Glomerular visceral epithelial cell (primary cell): ENCODE results near the gene TPPP2.

Source experiments
- DNase-seq: peaks from one replicate; pipeline ENCODE4 v3.0.0-alpha.2; 2016; ENCODE audit errors: extremely low spot score

The TPPP2 gene

DNA sequence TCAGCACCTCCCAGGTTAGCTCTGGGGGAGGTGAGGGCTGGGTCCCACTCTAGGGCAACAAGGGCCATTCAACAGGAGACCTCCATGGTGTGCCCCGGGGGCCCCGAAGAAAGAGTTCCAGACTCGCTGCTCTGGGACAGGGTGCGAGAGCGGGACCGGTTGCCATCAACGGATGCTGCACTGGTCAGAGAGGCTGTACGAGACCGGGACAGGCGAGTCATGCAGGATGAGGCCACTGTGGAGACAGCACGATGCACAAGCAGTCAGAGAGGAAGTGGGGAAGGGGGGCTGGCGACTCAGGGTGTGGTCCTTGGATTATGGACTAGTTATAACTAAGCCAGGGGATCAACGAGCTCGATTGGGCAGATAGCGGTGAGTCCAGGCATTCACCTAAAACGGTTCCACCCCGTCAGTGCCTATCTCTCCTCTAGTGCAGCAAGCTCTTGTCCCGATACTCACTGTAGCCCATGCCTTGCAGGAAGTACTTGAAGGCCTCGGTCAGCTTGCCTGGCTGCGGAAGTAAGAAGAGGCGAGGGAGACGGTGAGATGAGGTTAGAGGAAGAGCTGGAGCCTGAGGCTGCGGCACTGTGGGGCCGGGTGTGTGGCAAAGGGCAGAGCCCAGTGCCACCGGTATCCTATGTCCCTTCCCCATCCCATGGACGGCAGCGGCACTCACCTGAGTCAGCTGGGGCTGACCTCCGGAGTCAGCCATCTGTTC lies 12.3 kb upstream of the TPPP2 start:
- DNase-seq, result no peak

DNA sequence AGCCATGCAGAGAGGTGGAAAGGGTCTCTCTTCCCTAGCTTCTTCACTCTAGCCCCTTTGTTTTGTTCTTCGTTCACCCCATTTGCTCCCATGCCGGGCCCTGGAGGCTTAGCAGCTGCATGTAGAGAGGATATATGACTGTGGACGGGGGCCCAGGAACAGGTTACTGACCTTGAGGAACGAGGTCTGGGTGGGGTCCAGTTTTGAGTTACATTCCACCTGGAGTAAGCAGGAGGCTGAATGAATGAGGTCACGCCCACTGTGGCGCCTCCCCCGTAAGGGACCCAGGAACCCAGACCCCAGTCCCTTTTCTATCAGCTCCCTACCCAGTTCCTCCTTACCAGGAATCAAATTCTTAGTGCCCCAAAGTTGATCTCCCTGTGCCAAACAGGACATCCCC lies 11.7 kb upstream of the TPPP2 start:
- no peak for DNase-seq

DNA sequence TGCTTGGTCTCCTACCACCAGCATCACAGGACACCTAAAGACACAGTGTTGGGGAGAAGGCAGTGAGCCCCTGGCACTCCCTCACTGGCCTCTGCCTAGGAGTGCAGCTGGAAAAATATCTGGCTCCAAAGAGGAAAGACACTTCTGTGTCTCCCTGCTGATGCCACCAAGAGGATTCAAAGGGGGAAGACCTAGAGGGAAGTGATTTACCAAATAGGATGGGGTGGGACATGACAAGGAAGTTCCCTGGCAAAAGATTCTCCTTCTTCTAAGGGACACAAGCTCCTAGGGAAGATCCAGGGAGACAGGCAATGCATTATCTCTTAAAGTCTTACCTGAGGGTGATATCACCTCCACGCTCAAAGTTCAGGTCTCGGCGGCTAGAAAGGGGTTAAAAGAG lies 11.2 kb upstream of the TPPP2 start:
- DNase-seq, result no peak

DNA sequence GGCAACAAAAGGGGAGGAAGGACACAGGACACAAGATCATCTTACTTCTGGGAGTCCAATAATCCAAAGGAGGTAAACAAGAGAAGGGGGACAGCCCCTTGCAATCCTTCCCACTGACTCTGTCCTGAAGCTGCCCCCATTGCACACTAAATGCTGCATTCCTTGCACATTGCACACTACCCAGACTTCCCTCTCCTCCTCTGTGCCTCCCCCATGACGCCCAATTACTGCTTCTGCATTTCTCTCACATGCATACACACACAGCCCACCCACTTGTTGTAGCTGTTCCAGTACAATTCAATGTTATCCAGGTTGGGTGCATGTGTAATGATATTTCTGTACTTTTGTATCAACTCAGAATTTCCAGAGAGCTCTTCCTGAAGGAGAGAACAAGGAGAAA lies 10.7 kb upstream of the TPPP2 start:
- DNase-seq, result no peak

DNA sequence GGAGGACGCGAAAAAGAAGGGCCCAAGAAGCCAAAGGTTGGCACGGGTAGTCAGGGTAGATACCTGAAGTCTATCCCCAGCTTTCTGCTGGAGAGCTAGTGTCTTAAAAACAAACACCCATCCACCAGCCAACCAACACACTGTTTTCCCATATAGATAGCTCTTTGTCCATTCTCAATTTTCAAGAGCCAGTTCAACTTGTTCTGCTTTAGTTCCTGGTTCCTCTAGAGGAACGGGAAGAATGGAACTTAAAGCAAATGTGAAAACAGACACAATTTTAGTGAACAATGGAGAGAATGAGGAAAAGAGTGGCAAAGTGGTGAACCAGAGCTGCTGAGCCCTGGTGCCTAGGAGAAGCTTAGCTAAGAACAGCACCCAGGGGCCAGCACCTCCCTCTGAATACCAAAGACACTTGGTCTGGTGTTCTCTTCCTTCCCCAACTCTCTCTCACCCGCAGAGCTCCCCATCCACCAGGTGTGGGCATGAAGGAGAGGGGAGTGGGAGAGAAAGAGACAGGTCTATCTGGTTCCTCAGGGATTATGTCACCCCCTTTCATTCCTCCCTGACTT lies 9.0 kb upstream of the TPPP2 start:
- DNase-seq, result no peak

DNA sequence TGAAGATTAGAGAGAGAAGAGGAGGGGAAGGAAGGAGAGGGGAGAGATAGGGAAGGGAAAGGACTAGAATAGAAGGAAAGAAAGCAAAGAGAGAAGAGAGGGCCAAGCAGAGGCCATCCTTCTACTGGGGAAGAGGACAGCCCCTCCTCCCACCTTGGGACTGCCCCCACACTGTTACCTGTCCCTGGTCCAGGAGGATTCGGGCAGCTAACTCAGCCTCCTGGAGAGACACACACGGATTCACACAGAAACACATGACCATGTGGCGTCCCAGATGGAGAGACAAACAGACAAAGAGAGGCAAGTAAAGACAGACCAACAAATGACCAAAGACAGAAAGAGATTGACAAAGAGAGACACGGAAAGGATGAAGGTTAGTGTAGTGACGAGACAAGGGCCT lies 7.3 kb upstream of the TPPP2 start:
- DNase-seq, result no peak

DNA sequence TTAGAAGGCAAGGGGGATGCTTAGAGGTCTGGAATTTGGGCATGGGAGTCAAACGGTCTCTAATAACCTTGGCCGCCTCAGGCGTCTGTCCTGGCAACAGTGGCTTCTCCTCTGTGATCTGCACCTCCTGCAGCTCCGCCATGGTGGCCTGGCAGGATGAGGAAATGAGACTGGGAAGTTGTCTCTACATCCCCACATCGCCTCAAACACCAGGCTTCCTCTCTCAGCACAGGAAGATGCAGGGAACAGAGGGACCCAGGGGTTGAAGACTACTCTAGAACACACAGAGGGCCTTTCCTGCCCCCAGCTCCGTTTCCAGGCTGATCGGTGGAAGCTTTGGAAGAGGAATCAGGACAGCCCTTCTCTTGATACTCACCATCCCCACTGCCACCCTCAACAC lies 6.8 kb upstream of the TPPP2 start:
- no peak for DNase-seq

DNA sequence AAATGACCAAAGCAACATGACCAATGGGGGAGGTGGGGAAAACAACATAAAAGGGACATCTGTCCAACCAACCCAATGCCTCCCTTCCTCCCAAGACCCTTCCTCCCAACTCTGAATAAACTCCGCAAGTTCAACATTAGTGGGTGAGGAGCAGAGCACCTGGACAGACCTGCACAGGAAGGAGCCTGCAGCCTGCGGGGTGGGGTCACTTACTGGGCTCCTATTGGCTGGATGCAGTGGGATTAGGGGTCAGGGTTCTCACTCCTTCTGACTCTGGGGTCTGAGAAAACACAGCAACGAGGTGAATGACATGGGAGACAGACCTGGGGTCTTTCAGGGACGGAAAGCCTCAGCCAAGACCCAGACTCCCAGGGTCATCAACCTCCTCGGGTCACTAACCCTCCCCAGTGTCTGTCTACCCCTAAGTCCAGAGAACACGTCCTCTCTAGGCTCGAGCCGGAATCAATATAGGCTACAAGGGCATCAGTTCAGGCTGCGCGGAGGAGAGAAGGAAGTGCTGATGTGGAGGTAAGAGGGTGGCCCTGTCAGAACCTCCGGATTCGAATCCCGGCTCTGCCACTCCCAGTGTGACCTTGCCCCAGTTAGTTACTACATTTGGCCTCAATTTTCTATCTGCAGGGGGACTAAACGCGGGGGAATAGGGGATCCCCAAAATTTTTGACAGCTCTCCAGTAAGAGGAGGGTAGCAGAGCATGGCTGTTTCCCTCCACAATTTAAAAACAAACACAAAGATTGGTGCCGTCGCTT lies 6.0 kb upstream of the TPPP2 start:
- no peak for DNase-seq

DNA sequence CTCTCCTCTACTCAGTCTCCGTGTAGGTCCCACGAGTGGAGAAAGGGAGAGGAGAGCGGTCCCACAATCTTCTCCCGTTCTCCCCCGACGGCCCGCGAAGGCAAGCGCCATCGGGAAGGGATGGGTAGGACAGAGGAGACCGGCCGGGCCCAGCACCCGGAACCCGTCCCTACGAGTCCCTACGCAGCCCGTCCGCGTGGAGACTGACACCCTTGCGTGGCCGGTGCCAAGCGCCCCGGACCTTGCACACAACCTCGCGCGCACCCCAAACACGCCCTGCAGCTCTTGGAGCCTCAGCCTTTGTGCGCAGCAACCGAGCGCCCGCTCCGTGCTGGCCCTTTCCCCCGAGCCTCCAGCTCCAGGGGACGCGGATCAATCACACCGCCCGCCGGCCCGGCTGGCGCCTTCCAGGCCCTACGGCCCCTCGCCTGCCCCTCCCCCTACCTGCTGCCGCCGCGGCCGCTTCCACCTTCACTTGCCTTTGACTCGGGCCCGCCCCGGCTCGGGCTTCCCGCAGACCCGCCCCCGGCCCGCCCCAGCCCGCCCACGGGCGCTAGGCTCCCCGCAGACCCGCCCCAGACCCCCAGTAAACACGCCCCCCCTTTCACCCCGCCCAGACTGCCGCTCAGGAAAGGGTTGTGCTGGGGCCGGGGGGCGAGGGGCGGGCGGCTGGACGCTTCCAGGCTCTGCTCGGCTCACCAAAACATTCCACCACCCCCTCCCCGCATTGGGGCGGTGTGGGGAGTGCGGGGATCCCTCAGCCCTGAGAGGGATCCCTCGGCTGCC lies 5.2 kb upstream of the TPPP2 start, which contains the start of gene NDRG2:
Gene NDRG2 (minus strand): TSS at position 477 of the 786 bp plus-strand sequence. CDS start 1,746 bp downstream, outside the sequence.
- DNase-seq, result peak; percentile 62

DNA sequence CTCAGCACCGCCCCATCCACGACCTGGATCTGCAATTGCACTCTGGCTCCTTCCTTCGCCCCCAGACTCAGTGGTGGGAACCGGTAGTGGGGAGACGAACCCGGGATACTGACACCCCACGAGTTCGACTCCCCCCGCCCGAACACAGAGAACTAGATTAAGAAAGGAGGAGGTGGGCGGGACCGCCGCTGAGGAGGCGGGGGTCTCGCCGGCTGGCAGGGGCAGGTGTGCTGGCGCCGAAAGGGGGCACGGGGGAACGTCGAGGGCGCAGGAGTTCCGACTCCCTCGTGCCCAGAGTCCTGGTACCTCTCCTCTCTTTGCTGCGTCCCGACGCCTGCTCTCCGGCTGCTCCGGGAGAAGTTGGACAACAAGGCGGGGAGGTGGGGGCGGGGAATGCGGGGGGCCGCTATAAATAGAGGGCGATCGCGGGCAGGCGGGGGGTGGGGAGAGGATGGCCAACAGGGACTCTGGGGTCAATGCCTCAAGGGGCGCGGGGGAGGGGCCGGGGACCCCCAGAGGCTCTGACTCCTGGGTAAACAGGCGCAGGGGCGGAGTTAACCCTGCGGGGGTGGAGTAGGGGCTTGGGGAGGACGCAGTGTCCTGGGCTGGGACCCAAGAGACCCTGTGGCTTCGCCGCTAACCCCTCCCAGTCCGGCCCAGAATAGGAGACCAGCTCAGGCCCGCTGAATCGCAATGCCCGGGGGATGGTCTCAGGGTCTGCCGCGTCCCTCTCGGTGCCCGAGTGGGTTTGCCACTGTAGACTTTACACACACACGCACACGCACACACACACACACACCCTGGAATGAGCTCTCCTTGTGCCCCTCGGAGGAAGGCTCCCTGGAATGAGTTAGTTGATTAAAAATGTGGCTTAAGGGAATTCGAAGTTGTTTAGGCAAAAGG lies 4.4 kb upstream of the TPPP2 start:
- DNase-seq, result no peak

DNA sequence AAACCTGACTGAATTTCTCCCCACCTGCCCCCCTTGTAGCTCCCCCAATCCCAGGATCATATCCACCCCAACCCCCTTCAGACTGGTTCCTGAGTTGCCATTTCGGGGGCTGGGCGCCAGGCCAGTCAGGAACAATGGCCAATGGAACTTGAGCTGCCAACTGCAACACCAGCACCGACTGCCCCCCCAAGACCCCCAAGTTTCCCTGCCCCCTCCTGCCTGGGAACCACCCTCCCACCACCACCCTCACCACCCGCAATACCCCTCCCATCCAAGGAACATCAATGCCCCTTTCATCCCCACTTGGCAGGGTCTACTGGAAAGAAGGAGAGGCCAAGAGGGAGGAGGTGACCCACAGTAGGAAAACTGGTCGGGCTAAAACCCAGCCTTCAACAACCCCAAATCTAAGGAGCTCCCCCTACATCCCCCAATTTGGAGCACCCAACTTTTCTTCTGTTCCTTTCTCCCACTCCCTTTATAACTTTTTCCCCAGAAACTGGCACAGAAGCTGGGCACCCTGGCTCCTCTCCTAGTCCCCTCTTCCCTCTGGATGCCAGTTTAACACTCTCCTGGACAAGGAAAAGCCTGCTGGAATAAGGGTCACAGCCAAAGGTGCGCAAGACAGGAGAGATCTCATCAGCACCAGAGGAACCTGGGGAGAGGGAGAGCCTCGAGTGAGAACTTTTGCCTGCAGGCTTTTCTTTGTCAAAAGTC lies 3.6 kb upstream of the TPPP2 start:
- DNase-seq, result no peak

DNA sequence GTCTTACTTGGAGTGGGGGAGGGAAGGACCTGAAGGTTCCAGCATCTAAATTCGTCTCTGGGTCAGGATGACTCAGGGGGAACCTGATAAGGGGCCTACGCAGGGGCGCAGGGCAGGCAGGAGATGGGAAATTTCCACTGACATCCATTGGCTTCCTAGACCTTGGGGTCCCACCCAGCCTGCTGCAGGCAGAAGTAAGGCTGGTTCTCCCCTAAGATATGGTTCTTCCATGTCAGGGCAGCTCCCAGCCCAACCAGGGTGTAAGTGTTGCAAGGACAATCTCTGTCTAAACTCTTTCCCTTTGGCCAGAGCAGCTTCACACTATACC lies 3.1 kb upstream of the TPPP2 start:
- DNase-seq, result no peak

DNA sequence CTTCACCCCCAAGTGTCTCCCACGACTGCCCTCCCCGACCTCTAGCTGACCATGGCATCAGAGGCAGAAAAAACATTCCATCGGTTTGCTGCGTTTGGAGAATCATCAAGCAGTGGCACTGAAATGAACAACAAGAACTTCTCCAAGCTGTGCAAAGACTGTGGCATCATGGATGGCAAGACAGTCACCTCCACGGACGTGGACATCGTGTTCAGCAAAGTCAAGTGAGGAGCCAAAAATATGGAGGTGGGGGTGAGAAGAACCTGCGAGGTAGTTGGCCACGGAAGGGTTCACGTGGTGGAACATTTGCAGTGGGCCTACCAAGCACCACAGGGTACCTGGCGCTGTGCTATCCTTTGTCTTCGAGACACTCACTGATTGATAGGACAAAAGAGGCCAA lies 514 bp downstream of the TPPP2 start:
- no peak for DNase-seq

DNA sequence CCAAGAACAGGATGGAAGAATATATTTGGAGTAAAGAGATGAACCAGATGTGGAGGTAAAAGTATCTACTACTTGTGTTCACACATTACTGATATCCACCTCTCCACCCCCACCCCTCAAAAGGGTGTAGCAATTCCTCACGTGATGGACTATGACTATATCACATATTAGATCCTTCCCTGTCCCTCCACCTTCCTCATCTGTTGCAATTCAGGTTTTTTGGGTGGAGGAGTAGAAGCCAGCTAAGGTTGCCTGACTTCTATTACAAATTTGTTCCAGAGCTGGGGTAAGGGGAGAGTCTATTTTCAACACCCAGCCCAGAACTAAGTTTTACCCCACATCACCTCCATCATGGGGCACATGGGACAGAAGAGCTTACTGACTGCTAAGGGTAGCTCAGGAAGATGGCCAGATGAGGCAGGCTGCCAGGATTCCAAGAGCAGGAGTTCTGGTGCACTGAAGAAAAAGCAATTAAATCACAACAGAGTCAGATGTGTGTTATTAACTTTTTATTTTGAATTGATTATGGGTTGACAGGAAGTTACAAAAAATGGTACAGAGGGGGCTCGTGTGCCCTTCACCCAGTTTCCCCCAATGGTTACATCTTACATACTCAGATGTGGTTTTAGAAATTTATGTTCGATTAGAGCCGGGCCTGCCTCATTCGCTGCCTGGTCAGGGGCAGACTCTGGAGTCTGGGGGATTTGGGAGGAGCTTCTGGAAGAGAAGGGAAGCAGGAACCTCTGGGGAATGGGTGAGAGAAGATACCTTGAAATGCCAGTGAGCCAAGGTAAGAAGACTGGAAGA lies 2.5 kb downstream of the TPPP2 start:
- no peak for DNase-seq

DNA sequence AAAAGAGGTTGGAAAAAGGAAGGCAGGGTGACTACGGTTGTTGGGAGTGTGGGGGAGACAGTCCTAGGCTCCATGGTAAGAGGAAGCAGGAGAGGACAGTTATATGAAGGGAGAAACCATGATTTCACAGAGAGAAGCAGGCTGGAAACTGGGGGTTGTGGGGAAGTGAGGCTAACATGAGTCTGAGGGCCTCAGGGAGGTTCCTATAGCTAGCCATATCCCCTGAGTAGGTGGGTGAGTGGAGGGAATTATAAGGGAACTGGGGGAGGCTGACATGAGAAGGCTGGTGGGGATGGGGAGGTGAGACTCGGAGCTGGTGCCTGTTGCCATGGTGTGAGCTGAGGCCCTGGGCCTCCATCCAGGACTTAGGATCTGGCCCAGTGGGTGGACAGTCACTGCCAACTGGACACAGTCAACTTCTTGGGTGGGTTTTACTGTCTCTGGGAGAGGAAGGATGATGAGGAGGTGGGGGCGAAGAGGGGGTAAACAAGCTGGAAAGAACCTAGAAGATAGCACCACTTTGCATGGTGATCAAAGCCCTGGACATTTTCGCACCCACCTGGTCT lies 3.2 kb downstream of the TPPP2 start:
- no peak for DNase-seq

DNA sequence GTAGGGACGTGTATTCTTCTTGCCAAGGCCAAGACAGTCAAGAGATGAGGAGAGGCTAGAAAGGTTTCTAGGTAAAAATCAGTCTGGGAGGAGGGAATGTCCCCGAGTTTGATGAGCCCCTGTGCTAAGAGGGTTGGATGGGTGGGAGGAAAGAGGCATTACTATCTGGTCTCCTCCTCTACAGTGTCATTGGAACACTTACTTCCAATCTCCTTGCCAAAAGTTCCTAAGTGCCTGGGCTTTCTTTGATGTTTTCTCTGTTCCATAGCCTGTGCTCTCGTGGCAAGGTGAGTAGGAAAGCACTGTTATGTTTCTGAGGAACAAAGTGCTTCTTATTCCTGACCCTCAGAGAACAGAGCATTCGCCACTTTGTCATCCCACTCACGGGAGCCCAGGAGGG lies 4.7 kb downstream of the TPPP2 start, which contains the start of gene RNASE13:
Gene RNASE13 (minus strand): TSS at position 101 of the 400 bp plus-strand sequence. CDS start 519 bp downstream, outside the sequence.
- DNase-seq, result no peak

DNA sequence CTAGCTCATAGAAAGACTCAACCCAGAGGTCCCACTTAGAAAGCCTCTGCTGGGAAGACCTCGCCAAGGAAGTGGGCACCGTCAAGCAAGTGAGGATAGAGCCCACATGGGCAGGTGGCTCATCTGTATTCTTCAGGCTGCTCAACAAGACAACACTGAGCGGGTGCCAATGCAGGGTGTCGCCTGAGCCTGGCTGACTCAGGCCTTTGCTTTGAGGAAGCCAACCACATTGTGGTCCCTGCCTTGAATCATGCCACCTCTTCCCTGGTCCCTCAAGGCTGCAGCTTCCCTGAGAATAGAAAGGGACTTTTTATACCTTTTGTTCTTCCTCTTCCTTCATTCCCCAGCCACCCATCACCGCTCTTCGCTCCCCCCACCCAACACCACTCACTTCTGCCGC lies 6.7 kb downstream of the TPPP2 start:
- DNase-seq, result no peak

DNA sequence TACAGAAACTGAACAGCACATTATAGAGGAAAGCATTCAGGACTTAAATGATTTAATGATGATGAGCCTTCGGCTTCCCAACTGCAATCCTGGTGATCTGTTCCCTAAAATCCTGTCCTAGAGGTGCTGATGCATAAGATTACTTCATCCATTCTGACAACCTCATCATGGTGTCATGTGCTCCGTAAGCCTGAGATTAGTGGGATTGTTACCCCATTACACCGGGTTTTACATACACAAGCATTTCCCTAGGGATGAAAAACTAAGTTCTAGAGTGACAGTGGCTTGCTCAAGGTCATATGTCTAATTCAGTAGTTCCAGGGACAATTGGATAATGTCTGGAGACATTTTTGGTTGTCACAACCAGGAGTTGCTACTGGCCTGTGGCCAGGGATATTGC lies 7.1 kb downstream of the TPPP2 start:
- DNase-seq, result no peak
